Mammary epithelial cell (primary cell): Measurements from ENCODE around the gene PTPRH.

ENCODE experiments used
- EZH2 ChIP-seq: IDR thresholded peaks from 2 replicates; pipeline ENCODE4 v1.6.1; 2012; ENCODE audit warnings: low read length, inconsistent platforms, borderline replicate concordance
- TF ChIP-seq, protein P1 (sequence below), 2 donors: IDR thresholded peaks in 1 of 2; conservative IDR thresholded peaks in 1 of 2; 2 replicates each; pipeline ENCODE4 v1.5.1; 2011 to 2012; ENCODE audit warnings: inconsistent platforms in 2 of 2, low read length in 2 of 2, mild to moderate bottlenecking in 2 of 2, control low read depth in 1 of 2, low read depth in 1 of 2; ENCODE audit not compliant: insufficient read depth in 1 of 2; ENCODE audit errors: extremely low read depth in 1 of 2

DNA sequence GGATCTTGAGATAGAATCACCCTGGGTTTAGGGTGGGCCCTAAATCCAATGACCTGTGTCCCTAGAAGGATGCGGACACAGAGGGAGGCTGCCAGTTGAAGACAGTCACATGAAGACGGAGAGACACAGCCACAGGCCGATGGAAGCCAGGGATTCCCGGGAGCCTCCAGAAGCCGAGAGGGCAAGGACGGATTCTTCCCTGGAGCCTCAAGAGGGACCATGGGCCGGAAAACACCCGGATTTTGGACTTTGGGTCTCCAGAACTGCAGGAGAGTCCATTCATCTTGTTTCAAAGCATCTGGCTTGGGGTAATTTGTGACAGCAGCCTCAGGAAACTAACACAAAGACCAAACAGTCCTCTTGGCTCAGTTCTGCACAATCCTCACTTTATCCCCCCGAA lies 17.0 kb upstream of the PTPRH start:
- TF ChIP-seq, protein P1, sequence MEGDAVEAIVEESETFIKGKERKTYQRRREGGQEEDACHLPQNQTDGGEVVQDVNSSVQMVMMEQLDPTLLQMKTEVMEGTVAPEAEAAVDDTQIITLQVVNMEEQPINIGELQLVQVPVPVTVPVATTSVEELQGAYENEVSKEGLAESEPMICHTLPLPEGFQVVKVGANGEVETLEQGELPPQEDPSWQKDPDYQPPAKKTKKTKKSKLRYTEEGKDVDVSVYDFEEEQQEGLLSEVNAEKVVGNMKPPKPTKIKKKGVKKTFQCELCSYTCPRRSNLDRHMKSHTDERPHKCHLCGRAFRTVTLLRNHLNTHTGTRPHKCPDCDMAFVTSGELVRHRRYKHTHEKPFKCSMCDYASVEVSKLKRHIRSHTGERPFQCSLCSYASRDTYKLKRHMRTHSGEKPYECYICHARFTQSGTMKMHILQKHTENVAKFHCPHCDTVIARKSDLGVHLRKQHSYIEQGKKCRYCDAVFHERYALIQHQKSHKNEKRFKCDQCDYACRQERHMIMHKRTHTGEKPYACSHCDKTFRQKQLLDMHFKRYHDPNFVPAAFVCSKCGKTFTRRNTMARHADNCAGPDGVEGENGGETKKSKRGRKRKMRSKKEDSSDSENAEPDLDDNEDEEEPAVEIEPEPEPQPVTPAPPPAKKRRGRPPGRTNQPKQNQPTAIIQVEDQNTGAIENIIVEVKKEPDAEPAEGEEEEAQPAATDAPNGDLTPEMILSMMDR (conservative IDR thresholded peaks at IDR 0.05 in 1 of 2, IDR thresholded peaks at IDR 0.05 in 1 of 2; ENCODE audit: extremely low read depth in 1 of 2, insufficient read depth in 1 of 2, low read depth in 1 of 2, low read length in 2 of 2) = no peak
- TF ChIP-seq EZH2 = no peak
